GM20000 (cell line): ENCODE measurements around the gene POLR3K.
A peak's percentile ranks its signal among the peaks of the same experiment; 100 is the strongest.

Experiments used
- DNase-seq: peaks from one replicate; pipeline ENCODE4 v3.0.0; 2012; ENCODE audit warnings: low spot score
- TF ChIP-seq, protein P1 (sequence below): IDR thresholded peaks from 2 replicates; pipeline ENCODE4 v1.5.1; 2012; ENCODE audit warnings: mild to moderate bottlenecking, control low read depth; ENCODE audit errors: extremely low read depth, missing control alignments

The POLR3K gene

DNA sequence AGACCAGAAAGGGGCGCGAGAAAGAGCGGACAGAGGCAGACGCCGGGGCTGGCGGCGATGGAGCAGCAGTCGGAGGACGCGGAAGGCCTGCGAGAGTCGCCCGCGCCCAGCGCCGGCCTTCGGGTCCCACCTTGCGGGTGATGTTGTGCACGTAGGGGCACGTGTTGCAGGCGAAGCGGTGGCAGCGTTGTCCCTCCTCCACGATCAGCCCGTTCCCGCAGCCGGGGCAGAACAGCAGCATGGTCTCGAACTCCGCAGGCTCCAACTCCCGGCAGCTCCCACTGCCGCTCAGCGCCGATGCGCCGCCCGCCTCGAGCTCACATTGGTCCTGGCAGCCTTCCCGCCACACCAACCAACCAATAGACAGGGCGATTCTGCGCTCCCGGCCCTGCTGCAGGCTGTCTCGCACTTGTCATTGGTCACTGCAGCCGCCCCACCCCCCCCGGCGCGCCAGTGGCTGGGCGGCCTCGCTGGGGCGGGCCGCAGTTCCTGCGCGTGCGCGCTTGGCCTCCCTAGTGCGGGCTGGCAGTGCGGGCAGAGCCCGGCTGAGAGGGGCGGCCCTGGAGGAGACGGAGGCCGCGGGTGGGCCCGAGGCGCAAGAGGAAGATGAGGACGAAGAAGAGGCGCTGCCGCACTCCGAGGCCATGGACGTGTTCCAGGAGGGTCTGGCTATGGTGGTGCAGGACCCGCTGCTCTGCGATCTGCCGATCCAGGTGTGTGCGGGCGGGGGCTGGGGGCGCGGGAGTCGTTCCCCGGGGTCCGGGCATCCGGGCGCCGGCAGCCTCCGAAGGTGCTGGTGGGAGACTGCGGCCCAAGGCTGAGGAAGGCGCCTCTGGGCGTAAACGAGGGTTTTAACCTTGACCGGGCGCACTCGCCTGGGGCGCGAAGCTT lies at the start of gene POLR3K, which contains the start of gene SNRNP25:
TSS of gene POLR3K (minus strand) at position 263 of the 891 bp plus-strand sequence. CDS start at position 241, 22 bp downstream.
TSS of gene SNRNP25 (plus strand) at position 483 of the 891 bp plus-strand sequence. CDS start at position 672, 189 bp downstream.
- DNase-seq = peak; percentile 99
- TF ChIP-seq, protein P1, sequence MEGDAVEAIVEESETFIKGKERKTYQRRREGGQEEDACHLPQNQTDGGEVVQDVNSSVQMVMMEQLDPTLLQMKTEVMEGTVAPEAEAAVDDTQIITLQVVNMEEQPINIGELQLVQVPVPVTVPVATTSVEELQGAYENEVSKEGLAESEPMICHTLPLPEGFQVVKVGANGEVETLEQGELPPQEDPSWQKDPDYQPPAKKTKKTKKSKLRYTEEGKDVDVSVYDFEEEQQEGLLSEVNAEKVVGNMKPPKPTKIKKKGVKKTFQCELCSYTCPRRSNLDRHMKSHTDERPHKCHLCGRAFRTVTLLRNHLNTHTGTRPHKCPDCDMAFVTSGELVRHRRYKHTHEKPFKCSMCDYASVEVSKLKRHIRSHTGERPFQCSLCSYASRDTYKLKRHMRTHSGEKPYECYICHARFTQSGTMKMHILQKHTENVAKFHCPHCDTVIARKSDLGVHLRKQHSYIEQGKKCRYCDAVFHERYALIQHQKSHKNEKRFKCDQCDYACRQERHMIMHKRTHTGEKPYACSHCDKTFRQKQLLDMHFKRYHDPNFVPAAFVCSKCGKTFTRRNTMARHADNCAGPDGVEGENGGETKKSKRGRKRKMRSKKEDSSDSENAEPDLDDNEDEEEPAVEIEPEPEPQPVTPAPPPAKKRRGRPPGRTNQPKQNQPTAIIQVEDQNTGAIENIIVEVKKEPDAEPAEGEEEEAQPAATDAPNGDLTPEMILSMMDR = no peak

- no peak for DNase-seq
- TF ChIP-seq, protein P1 = no peak
These were observed 48.9 kb upstream of the POLR3K start for GRCh38 chr16:102060-102855.

- no peak for DNase-seq
- TF ChIP-seq, protein P1 = no peak
These were observed 48.2 kb upstream of the POLR3K start for GRCh38 chr16:101586-101985.

DNA sequence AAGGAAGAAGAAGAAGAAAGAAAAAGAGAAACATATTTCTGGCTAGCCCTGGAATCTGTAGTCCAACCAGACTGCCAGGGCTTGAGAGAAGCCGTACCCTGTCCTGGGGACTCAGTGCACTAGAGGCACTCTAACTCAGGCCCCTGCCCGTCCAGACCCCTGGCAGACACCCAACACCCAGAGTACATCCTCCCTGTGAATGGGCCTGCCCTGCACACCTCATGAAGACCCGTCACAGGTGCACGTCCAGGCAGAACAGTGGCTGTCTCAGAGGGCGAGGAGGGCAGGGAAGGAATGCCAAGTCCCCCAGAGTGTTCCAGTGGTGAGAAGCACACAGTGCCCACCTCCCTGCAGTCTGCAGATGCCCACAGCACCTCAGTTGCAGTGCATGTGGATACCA lies 47.6 kb upstream of the POLR3K start:
- TF ChIP-seq, protein P1 = no peak
- DNase-seq = no peak

DNA sequence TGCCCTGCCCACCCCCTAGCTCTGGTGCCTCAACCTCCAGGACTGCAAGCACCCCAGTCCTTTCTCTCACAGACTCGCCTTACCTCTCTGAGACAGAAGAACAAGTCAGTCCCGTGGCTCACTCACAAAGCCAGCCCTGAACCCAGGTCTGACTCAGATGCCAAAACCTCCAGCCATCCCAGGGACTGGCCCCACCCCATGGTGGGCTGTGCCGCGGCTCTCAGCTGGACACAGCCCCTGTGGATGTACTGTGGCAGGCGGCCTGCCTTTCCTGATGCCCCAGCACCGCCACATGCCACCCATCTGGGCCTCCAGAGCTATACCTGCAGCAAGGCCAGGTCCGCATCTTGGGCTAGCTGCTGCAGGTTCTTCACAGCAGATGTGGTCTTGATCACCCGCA lies 44.4 kb upstream of the POLR3K start:
- DNase-seq = no peak
- TF ChIP-seq, protein P1 = no peak

- TF ChIP-seq, protein P1 = peak; percentile 100
- DNase-seq = peak; percentile 94
These were observed 43.5 kb upstream of the POLR3K start for GRCh38 chr16:96935-97381.

- TF ChIP-seq, protein P1 = no peak
- DNase-seq = no peak
These were observed 41.5 kb upstream of the POLR3K start for GRCh38 chr16:94918-95265.
